CD4-positive, alpha-beta T cell (primary cell): ENCODE measurements around the gene TTC27. TPM values are rescaled to one million over a fixed set of nuclear protein-coding genes. Genes with fewer than 3 reads are reported as not detected.

ENCODE experiments used
- ATAC-seq: fragments of 200-7000 bp; cut with Tn5 transposase; one replicate; pipeline ENCODE4 v1.10.0; 2022; ENCODE audit warnings: mild to moderate bottlenecking; ENCODE audit not compliant: poor library complexity
- CTCF ChIA-PET: fragments of 350-600 bp; sonication (Branson Sonifier 250); formaldehyde crosslinking; loops from one replicate; lab custom pipeline; 2021; ENCODE audit warnings: antibody characterized with exemption, inconsistent platforms; lab: Charles Lee
- POLR2A ChIA-PET: fragments of 350-600 bp; sonication (Branson Sonifier 250); formaldehyde crosslinking; loops from one replicate; lab custom pipeline; 2021; ENCODE audit warnings: antibody characterized with exemption, inconsistent platforms; lab: Charles Lee
- DNase-seq, 14 experiments: peaks; one replicate each; pipeline ENCODE4 v3.0.0-alpha.2; 2013 to 2020; ENCODE audit warnings: mixed read lengths in 2 of 14
- H3K27ac ChIP-seq, 2 donors: one replicate each; pipeline versions ENCODE4 v1.5.1 to v1.7.0; 2013; ENCODE audit warnings: low read length in 2 of 2, low read depth in 1 of 2, mild to moderate bottlenecking in 1 of 2
- H3K27me3 ChIP-seq, 2 experiments: 1 replicate in 1 of 2; 2 replicates in 1 of 2; pipeline versions ENCODE4 v1.6.1 to v1.7.0; 2013; ENCODE audit warnings: low read length in 2 of 2, control low read depth in 1 of 2, mild to moderate bottlenecking in 1 of 2, moderate library complexity in 1 of 2; ENCODE audit not compliant: insufficient read depth in 2 of 2, control insufficient read depth in 1 of 2
- H3K36me3 ChIP-seq: one replicate; pipeline ENCODE4 v1.6.1; 2013; ENCODE audit warnings: low read length, control low read depth; ENCODE audit not compliant: insufficient read depth
- H3K4me1 ChIP-seq: one replicate; pipeline ENCODE4 v1.6.1; 2013; ENCODE audit warnings: low read length, control low read depth; ENCODE audit not compliant: insufficient read depth
- H3K4me3 ChIP-seq: one replicate; pipeline ENCODE4 v1.5.1; 2013; ENCODE audit warnings: mild to moderate bottlenecking, low read length, moderate library complexity
- H3K9me3 ChIP-seq, 2 experiments: 1 replicate in 1 of 2; 2 replicates in 1 of 2; pipeline versions ENCODE4 v1.6.1 to v1.7.0; 2013; ENCODE audit warnings: low read length in 2 of 2, mild to moderate bottlenecking in 2 of 2, control low read depth in 1 of 2, moderate library complexity in 1 of 2; ENCODE audit not compliant: control insufficient read depth in 1 of 2, insufficient read depth in 1 of 2
- H3K27ac Mint-ChIP-seq: one replicate; pipeline ENCODE4 v1.8.0; 2020; ENCODE audit warnings: mixed read lengths
- H3K27me3 Mint-ChIP-seq: one replicate; pipeline ENCODE4 v1.8.0; 2021; ENCODE audit warnings: mixed read lengths
- H3K36me3 Mint-ChIP-seq: one replicate; pipeline ENCODE4 v1.8.0; 2021; ENCODE audit warnings: low read depth, mixed read lengths
- H3K4me1 Mint-ChIP-seq: one replicate; pipeline ENCODE4 v1.8.0; 2021; ENCODE audit warnings: low read depth, mixed read lengths
- H3K4me3 Mint-ChIP-seq: one replicate; pipeline ENCODE4 v1.8.0; 2020; ENCODE audit warnings: mild to moderate bottlenecking, mixed read lengths
- H3K9me3 Mint-ChIP-seq: one replicate; pipeline ENCODE4 v1.8.0; 2020; ENCODE audit warnings: mixed read lengths
- intact Hi-C, 2 experiments: fragments of 100-400 bp; cut with DNase I in 1 of 2; cut with micrococcal nuclease in 1 of 2; formaldehyde crosslinking; loops; one replicate each; pipeline versions ENCODE4 v1.15.1 to v1.9.0; 2023 to 2025; cut with DNase I, micrococcal nuclease
- total RNA-seq, 174 experiments: library from RNA in 2 of 174; stranded (reverse) in 2 of 174; gene quantifications; one replicate each; pipeline ENCODE4 v1.2.3 and lab custom pipeline; 2021 to 2026
- TF ChIP-seq, protein P1 (sequence below): fragments of 200-600 bp; IDR thresholded peaks from one replicate; pipeline ENCODE4 v1.8.0; 2022; ENCODE audit warnings: antibody characterized with exemption, mild to moderate bottlenecking

TTC27 gene
- total RNA-seq, 2 experiments from 2014 or later, result 11.6 to 17.6 TPM

GRCh38 chr2:32755666-32756065, 127.8 kb downstream of the TTC27 start:
- peak overlapping the region; percentile 32 for H3K4me3 ChIP-seq
- intact Hi-C loops, result no loop called here
- H3K27ac Mint-ChIP-seq, result peak overlapping the region; percentile 19
- no peak overlapping the region for H3K27ac ChIP-seq
- no peaks in the 10 kb centered on the region for H3K27me3 Mint-ChIP-seq
- H3K36me3 ChIP-seq, result peaks cover 25% of the 10 kb centered on the region
- DNase-seq (no peak), ATAC-seq (no peak)
- ChIA-PET CTCF (no interaction called here), POLR2A (no interaction called here)
- H3K9me3 ChIP-seq, result peaks cover 0 to 5% of the 10 kb centered on the region in 2 experiments
- H3K36me3 Mint-ChIP-seq, result peaks cover 76% of the 10 kb centered on the region
- TF ChIP-seq, protein P1, sequence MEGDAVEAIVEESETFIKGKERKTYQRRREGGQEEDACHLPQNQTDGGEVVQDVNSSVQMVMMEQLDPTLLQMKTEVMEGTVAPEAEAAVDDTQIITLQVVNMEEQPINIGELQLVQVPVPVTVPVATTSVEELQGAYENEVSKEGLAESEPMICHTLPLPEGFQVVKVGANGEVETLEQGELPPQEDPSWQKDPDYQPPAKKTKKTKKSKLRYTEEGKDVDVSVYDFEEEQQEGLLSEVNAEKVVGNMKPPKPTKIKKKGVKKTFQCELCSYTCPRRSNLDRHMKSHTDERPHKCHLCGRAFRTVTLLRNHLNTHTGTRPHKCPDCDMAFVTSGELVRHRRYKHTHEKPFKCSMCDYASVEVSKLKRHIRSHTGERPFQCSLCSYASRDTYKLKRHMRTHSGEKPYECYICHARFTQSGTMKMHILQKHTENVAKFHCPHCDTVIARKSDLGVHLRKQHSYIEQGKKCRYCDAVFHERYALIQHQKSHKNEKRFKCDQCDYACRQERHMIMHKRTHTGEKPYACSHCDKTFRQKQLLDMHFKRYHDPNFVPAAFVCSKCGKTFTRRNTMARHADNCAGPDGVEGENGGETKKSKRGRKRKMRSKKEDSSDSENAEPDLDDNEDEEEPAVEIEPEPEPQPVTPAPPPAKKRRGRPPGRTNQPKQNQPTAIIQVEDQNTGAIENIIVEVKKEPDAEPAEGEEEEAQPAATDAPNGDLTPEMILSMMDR, result no peak
- H3K4me3 Mint-ChIP-seq, result peak overlapping the region; percentile 39
- peaks cover 3% of the 10 kb centered on the region for H3K4me1 ChIP-seq
- H3K9me3 Mint-ChIP-seq, result no peaks in the 10 kb centered on the region
- H3K27me3 ChIP-seq, result no peaks in the 10 kb centered on the region
- H3K4me1 Mint-ChIP-seq, result peaks cover 7% of the 10 kb centered on the region

GRCh38 chr2:32756074-32756727, 128.4 kb downstream of the TTC27 start:
- intact Hi-C loops, result no loop called here
- peaks cover 30% of the 10 kb centered on the region for H3K36me3 ChIP-seq
- Mint-ChIP-seq H3K4me1 (peaks cover 7% of the 10 kb centered on the region), H3K27me3 (no peaks in the 10 kb centered on the region), H3K27ac (peak overlapping the region; percentile 19), H3K4me3 (peak overlapping the region; percentile 39), H3K36me3 (peaks cover 76% of the 10 kb centered on the region), H3K9me3 (no peaks in the 10 kb centered on the region)
- TF ChIP-seq, protein P1, result no peak
- POLR2A ChIA-PET, result no interaction called here
- ATAC-seq (no peak), DNase-seq (peak in 4 of 14 experiments; percentile 4 to 27 (median 14))
- H3K9me3 ChIP-seq, result peaks cover 0 to 5% of the 10 kb centered on the region in 2 experiments
- H3K27ac ChIP-seq, result no peak overlapping the region
- peaks cover 3% of the 10 kb centered on the region for H3K4me1 ChIP-seq
- CTCF ChIA-PET, result no interaction called here
- no peaks in the 10 kb centered on the region for H3K27me3 ChIP-seq
- peak overlapping the region; percentile 32 for H3K4me3 ChIP-seq

DNA sequence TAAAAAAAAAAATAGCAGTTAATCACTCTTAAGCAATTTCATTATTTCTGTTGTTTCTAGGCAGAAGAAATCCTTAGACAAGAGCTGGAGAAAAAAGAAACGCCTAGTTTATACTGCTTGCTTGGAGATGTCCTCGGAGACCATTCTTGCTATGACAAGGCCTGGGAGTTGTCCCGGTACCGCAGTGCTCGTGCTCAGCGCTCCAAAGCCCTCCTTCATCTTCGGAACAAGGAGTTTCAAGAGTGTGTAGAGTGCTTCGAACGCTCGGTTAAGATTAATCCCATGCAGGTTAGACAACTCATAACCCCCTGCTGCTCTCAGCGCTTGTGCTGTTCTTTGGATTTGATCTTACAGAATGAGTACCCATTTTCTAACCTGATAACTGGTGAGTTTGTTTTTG, 130.4 kb downstream of the TTC27 start:
- TF ChIP-seq, protein P1, result no peak

More for the DNA sequence above, 130.4 kb downstream of the TTC27 start:
- Histone ChIP-seq H3K4me3 (no peak overlapping the region), H3K36me3 (peaks cover 30% of the 10 kb centered on the region), H3K9me3 (peaks cover 0 to 5% of the 10 kb centered on the region in 2 experiments), H3K4me1 (peaks cover 3% of the 10 kb centered on the region), H3K27me3 (no peaks in the 10 kb centered on the region), H3K27ac (no peak overlapping the region)
- no peak for DNase-seq
- Mint-ChIP-seq H3K4me3 (no peak overlapping the region), H3K36me3 (peaks cover 70% of the 10 kb centered on the region), H3K27me3 (no peaks in the 10 kb centered on the region), H3K27ac (no peak overlapping the region), H3K9me3 (no peaks in the 10 kb centered on the region), H3K4me1 (peaks cover 7% of the 10 kb centered on the region)
- ATAC-seq, result no peak
- intact Hi-C loops, result no loop called here
- ChIA-PET CTCF (no interaction called here), POLR2A (no interaction called here)
